ENCODE results near the gene NLRC5.

NLRC5 gene

GRCh38 chr16:56953006-56953405 is 36.4 kb upstream of the NLRC5 start:
- Histone ChIP-seq H3K9ac (no peak overlapping the region), H2AFZ (no peak overlapping the region), H3K27ac (no peak overlapping the region), H3K79me2 (no peaks in the 10 kb centered on the region), H3K9me3 (ENCODE audit: control insufficient read depth, low read length) (no peaks in the 10 kb centered on the region), H3K27me3 (ENCODE audit: control insufficient read depth, insufficient read depth, low read length) (no peaks in the 10 kb centered on the region), H3K4me2 (ENCODE audit: low read length) (no peak overlapping the region), H3K4me3 (ENCODE audit: low read depth, low read length) (no peak overlapping the region), H3K36me3 (ENCODE audit: control insufficient read depth, insufficient read depth, low read length) (no peaks in the 10 kb centered on the region), H3K4me1 (no peaks in the 10 kb centered on the region)
- no peak for TF ChIP-seq CTCF (IDR thresholded peaks at IDR 0.05)

- TF ChIP-seq CTCF (IDR thresholded peaks at IDR 0.05) = no peak
- Histone ChIP-seq H3K36me3 (ENCODE audit: control insufficient read depth, insufficient read depth, low read length) (no peaks in the 10 kb centered on the region), H3K4me3 (ENCODE audit: low read depth, low read length) (no peak overlapping the region), H3K9ac (no peak overlapping the region), H2AFZ (no peak overlapping the region), H3K27ac (no peak overlapping the region), H3K4me2 (ENCODE audit: low read length) (no peak overlapping the region), H3K79me2 (no peaks in the 10 kb centered on the region), H3K27me3 (ENCODE audit: control insufficient read depth, insufficient read depth, low read length) (no peaks in the 10 kb centered on the region), H3K9me3 (ENCODE audit: control insufficient read depth, low read length) (no peaks in the 10 kb centered on the region), H3K4me1 (no peaks in the 10 kb centered on the region)
Observed at GRCh38 chr16:56956076-56956475, 33.3 kb upstream of the NLRC5 start.

GRCh38 chr16:56956756-56957155 is 32.6 kb upstream of the NLRC5 start:
- Histone ChIP-seq H3K36me3 (ENCODE audit: control insufficient read depth, insufficient read depth, low read length) (no peaks in the 10 kb centered on the region), H3K79me2 (no peaks in the 10 kb centered on the region), H3K9ac (no peak overlapping the region), H3K27ac (no peak overlapping the region), H3K4me1 (no peaks in the 10 kb centered on the region), H3K4me2 (ENCODE audit: low read length) (no peak overlapping the region), H3K27me3 (ENCODE audit: control insufficient read depth, insufficient read depth, low read length) (no peaks in the 10 kb centered on the region), H3K9me3 (ENCODE audit: control insufficient read depth, low read length) (no peaks in the 10 kb centered on the region), H3K4me3 (ENCODE audit: low read depth, low read length) (no peak overlapping the region), H2AFZ (no peak overlapping the region)
- TF ChIP-seq CTCF (IDR thresholded peaks at IDR 0.05) = no peak

- Histone ChIP-seq H3K9ac (no peak overlapping the region), H3K27ac (no peak overlapping the region), H3K36me3 (ENCODE audit: control insufficient read depth, insufficient read depth, low read length) (no peaks in the 10 kb centered on the region)
Observed at GRCh38 chr16:56960681-56961281, 28.6 kb upstream of the NLRC5 start.

More at GRCh38 chr16:56960681-56961281, 28.6 kb upstream of the NLRC5 start:
- Histone ChIP-seq H3K27me3 (ENCODE audit: control insufficient read depth, insufficient read depth, low read length) (no peaks in the 10 kb centered on the region), H3K4me1 (no peaks in the 10 kb centered on the region), H2AFZ (no peak overlapping the region), H3K4me3 (ENCODE audit: low read depth, low read length) (no peak overlapping the region), H3K9me3 (ENCODE audit: control insufficient read depth, low read length) (no peaks in the 10 kb centered on the region), H3K79me2 (no peaks in the 10 kb centered on the region), H3K4me2 (ENCODE audit: low read length) (no peak overlapping the region)
- TF ChIP-seq CTCF (IDR thresholded peaks at IDR 0.05) = no peak
